Measurements from ENCODE around the gene OSBPL1A.

OSBPL1A gene

GRCh38 chr18:24276994-24277393 is 120.6 kb downstream of the OSBPL1A start:
- no peaks in the 10 kb centered on the region for H3K36me3 ChIP-seq (ENCODE audit: insufficient read depth, low read length)
- no peaks in the 10 kb centered on the region for H3K27me3 ChIP-seq (ENCODE audit: control insufficient read depth in 1 of 2, insufficient read depth in 2 of 2, low read length in 2 of 2)
- no peaks in the 10 kb centered on the region for H3K9me3 ChIP-seq (ENCODE audit: low read length)
- no peak overlapping the region for H3K9ac ChIP-seq (ENCODE audit: low read length)
- peaks cover 5% of the 10 kb centered on the region for H3K4me1 ChIP-seq (ENCODE audit: insufficient read depth, low read length)
- no peak overlapping the region for H3K4me3 ChIP-seq (ENCODE audit: low read depth in 1 of 2, low read length in 2 of 2)
- H3K27ac ChIP-seq (ENCODE audit: low read depth, low read length) = no peak overlapping the region

GRCh38 chr18:24274837-24275236 is 122.8 kb downstream of the OSBPL1A start:
- H3K4me1 ChIP-seq (ENCODE audit: insufficient read depth, low read length) = peaks cover 5% of the 10 kb centered on the region
- H3K9me3 ChIP-seq (ENCODE audit: low read length) = no peaks in the 10 kb centered on the region
- H3K27me3 ChIP-seq (ENCODE audit: control insufficient read depth in 1 of 2, insufficient read depth in 2 of 2, low read length in 2 of 2) = no peaks in the 10 kb centered on the region
- H3K36me3 ChIP-seq (ENCODE audit: insufficient read depth, low read length) = no peaks in the 10 kb centered on the region
- H3K27ac ChIP-seq (ENCODE audit: low read depth, low read length) = no peak overlapping the region
- no peak overlapping the region for H3K9ac ChIP-seq (ENCODE audit: low read length)
- no peak overlapping the region for H3K4me3 ChIP-seq (ENCODE audit: low read depth in 1 of 2, low read length in 2 of 2)

DNA sequence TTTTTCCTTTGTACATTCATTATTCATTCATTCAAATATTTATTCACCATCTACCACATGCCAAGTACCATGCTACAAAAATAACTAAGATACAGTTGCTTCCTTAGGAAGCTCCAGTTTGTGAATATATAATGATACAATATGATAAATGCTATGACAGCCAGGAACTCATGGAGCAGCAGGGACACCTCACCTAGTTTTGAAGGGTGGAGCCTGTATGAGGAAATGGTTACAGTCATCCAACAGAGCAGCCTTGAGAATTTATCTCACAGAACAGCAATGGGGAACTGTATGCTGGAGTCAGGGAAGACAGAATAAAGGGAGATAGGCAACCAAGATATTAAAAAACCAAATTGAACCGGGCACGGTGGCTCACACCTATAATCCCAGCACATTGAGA is 124.0 kb downstream of the OSBPL1A start:
- Histone ChIP-seq H3K27ac (ENCODE audit: low read depth, low read length) (peak overlapping the region; percentile 22), H3K27me3 (ENCODE audit: control insufficient read depth in 1 of 2, insufficient read depth in 2 of 2, low read length in 2 of 2) (no peaks in the 10 kb centered on the region), H3K4me3 (ENCODE audit: low read depth in 1 of 2, low read length in 2 of 2) (no peak overlapping the region), H3K9ac (ENCODE audit: low read length) (no peak overlapping the region), H3K9me3 (ENCODE audit: low read length) (no peaks in the 10 kb centered on the region), H3K36me3 (ENCODE audit: insufficient read depth, low read length) (no peaks in the 10 kb centered on the region), H3K4me1 (ENCODE audit: insufficient read depth, low read length) (peaks cover 17% of the 10 kb centered on the region)

GRCh38 chr18:24272229-24272525 is 125.4 kb downstream of the OSBPL1A start:
- Histone ChIP-seq H3K9me3 (ENCODE audit: low read length) (no peaks in the 10 kb centered on the region), H3K4me1 (ENCODE audit: insufficient read depth, low read length) (peaks cover 22% of the 10 kb centered on the region)

DNA sequence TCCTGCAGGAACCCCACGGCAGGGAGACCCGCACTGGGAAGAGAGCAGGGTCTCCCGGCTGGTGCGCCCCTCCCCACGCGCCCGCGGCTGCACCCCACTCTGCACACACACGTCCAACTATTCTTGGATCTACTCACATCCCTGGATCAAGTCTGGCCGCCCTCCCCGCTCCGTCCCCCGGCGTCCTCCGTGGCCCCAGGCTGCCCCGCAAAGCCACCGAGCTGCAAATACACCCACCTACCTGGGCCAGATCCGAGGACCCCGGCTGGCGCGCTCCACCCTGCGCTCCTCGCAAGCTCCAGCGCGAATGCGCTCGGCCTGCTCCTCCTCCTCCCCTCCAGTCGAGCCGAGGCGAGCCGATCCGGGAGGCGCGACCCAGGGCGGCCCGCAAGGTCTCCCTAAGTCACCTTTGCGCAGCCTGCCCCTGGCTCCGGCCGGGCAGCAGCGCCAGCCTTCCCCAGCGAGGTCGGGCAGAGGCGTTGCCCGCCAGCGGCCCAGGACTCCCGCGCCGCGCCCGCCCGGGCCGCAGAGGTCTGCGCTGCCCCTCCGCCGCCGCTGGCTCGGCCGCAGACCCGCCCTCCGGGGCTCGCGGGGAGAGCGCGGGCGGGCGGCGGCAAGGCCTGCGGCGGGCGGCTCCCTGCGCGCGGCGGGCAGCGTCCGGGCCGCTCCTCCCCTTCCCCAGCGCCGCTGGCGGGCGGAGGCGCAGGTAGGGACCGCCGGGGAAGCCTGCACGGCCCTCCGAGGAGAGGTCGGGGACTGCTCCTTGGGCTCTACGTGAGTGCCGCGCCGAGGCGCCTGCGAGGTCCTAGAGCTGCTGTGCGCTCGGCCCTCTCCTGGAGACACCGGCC is 126.0 kb downstream of the OSBPL1A start:
- no peaks in the 10 kb centered on the region for H3K27me3 ChIP-seq (ENCODE audit: control insufficient read depth in 1 of 2, insufficient read depth in 2 of 2, low read length in 2 of 2)
- H3K4me3 ChIP-seq (ENCODE audit: low read depth in 1 of 2, low read length in 2 of 2) = peak overlapping the region; percentile 47 to 92
- H3K36me3 ChIP-seq (ENCODE audit: insufficient read depth, low read length) = no peaks in the 10 kb centered on the region
- H3K27ac ChIP-seq (ENCODE audit: low read depth, low read length) = peak overlapping the region; percentile 87
- H3K4me1 ChIP-seq (ENCODE audit: insufficient read depth, low read length) = peaks cover 22% of the 10 kb centered on the region
- H3K9me3 ChIP-seq (ENCODE audit: low read length) = no peaks in the 10 kb centered on the region
- H3K9ac ChIP-seq (ENCODE audit: low read length) = peak overlapping the region; percentile 25

More at GRCh38 chr18:24272229-24272525, 125.4 kb downstream of the OSBPL1A start:
- H3K27me3 ChIP-seq (ENCODE audit: control insufficient read depth in 1 of 2, insufficient read depth in 2 of 2, low read length in 2 of 2) = no peaks in the 10 kb centered on the region
- peak overlapping the region; percentile 47 to 53 for H3K4me3 ChIP-seq (ENCODE audit: low read depth in 1 of 2, low read length in 2 of 2)
- no peaks in the 10 kb centered on the region for H3K36me3 ChIP-seq (ENCODE audit: insufficient read depth, low read length)
- H3K9ac ChIP-seq (ENCODE audit: low read length) = peak overlapping the region; percentile 55
- peak overlapping the region; percentile 73 for H3K27ac ChIP-seq (ENCODE audit: low read depth, low read length)

GRCh38 chr18:24270937-24271380 is 126.7 kb downstream of the OSBPL1A start:
- Histone ChIP-seq H3K27ac (ENCODE audit: low read depth, low read length) (peak overlapping the region; percentile 87), H3K9ac (ENCODE audit: low read length) (peak overlapping the region; percentile 25), H3K4me3 (ENCODE audit: low read depth in 1 of 2, low read length in 2 of 2) (peak overlapping the region; percentile 23 to 92), H3K36me3 (ENCODE audit: insufficient read depth, low read length) (no peaks in the 10 kb centered on the region), H3K4me1 (ENCODE audit: insufficient read depth, low read length) (peaks cover 28% of the 10 kb centered on the region), H3K27me3 (ENCODE audit: control insufficient read depth in 1 of 2, insufficient read depth in 2 of 2, low read length in 2 of 2) (no peaks in the 10 kb centered on the region), H3K9me3 (ENCODE audit: low read length) (no peaks in the 10 kb centered on the region)

DNA sequence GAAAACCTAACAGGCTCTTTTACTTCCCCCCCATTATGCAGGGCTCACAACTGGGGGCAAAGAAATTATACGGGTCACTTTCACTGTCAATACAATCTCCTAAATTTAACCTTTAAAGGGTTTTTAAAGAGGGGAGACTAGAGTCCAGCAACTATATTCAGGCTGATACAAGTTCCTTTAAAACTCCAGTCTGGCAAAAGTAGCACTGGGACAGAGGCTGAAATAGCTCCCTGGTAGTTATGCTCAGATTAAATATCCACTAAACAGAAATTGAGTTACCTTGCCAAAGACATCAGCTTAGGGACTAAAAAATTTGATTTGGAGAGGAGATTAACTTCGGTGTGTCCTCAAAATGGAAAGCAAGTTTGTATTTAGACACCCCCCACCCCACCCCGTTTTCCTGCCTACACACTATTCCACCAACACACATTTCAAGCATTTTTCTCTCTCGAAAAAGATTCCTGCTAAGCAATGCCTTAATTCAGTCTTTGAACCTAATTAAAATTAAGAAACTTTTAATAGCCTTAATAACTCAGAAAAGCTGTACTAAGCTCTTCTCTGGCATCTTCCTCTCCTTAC is 127.2 kb downstream of the OSBPL1A start:
- no peaks in the 10 kb centered on the region for H3K27me3 ChIP-seq (ENCODE audit: control insufficient read depth in 1 of 2, insufficient read depth in 2 of 2, low read length in 2 of 2)
- H3K27ac ChIP-seq (ENCODE audit: low read depth, low read length) = peak overlapping the region; percentile 87
- no peaks in the 10 kb centered on the region for H3K36me3 ChIP-seq (ENCODE audit: insufficient read depth, low read length)
- peaks cover 33% of the 10 kb centered on the region for H3K4me1 ChIP-seq (ENCODE audit: insufficient read depth, low read length)
- peak overlapping the region; percentile 23 to 92 for H3K4me3 ChIP-seq (ENCODE audit: low read depth in 1 of 2, low read length in 2 of 2)
- H3K9ac ChIP-seq (ENCODE audit: low read length) = peak overlapping the region; percentile 25
- H3K9me3 ChIP-seq (ENCODE audit: low read length) = no peaks in the 10 kb centered on the region

DNA sequence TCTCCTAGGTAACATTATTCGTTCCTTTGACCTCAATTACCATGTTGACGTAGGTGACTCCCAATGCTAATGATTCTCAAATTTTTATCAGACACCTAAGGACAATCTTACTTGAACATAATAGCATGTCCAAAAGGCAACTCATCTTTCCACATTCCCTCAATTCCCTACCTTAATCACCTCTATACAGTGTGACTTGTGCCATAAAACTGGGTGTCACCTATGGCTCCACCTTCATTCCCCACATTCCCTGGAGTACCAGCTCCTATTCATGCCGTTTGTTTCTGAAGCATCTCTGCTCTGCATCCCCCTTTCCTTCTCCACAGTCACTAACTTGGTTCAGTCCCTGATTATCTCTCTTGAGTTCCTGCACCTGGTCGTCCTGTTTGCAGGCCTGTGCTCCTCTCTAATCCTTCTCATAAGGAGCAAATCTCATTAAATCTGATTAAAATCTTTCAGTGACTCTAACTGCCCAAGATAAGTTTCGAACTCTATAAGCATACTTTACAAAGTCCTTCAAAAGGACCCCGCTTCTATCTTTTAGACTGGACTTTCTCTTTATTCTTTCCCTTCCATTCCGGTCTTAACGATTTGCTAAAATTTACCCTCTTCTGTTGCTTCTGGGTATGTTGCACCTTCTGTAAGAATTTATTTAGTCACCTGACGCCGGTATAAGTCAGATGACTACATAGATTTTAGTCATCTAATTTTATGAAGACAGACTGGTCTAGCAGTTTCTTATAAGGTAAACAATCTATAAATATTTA is 128.7 kb downstream of the OSBPL1A start:
- no peak overlapping the region for H3K4me3 ChIP-seq (ENCODE audit: low read depth in 1 of 2, low read length in 2 of 2)
- no peaks in the 10 kb centered on the region for H3K36me3 ChIP-seq (ENCODE audit: insufficient read depth, low read length)
- no peaks in the 10 kb centered on the region for H3K9me3 ChIP-seq (ENCODE audit: low read length)
- H3K27ac ChIP-seq (ENCODE audit: low read depth, low read length) = no peak overlapping the region
- H3K9ac ChIP-seq (ENCODE audit: low read length) = no peak overlapping the region
- H3K27me3 ChIP-seq (ENCODE audit: control insufficient read depth in 1 of 2, insufficient read depth in 2 of 2, low read length in 2 of 2) = no peaks in the 10 kb centered on the region
- H3K4me1 ChIP-seq (ENCODE audit: insufficient read depth, low read length) = peaks cover 37% of the 10 kb centered on the region

- Histone ChIP-seq H3K4me3 (ENCODE audit: low read depth in 1 of 2, low read length in 2 of 2) (no peak overlapping the region), H3K36me3 (ENCODE audit: insufficient read depth, low read length) (no peaks in the 10 kb centered on the region), H3K9ac (ENCODE audit: low read length) (no peak overlapping the region), H3K27ac (ENCODE audit: low read depth, low read length) (no peak overlapping the region), H3K9me3 (ENCODE audit: low read length) (no peaks in the 10 kb centered on the region), H3K27me3 (ENCODE audit: control insufficient read depth in 1 of 2, insufficient read depth in 2 of 2, low read length in 2 of 2) (no peaks in the 10 kb centered on the region), H3K4me1 (ENCODE audit: insufficient read depth, low read length) (peaks cover 47% of the 10 kb centered on the region)
Observed at GRCh38 chr18:24267878-24268277, 129.7 kb downstream of the OSBPL1A start.

DNA sequence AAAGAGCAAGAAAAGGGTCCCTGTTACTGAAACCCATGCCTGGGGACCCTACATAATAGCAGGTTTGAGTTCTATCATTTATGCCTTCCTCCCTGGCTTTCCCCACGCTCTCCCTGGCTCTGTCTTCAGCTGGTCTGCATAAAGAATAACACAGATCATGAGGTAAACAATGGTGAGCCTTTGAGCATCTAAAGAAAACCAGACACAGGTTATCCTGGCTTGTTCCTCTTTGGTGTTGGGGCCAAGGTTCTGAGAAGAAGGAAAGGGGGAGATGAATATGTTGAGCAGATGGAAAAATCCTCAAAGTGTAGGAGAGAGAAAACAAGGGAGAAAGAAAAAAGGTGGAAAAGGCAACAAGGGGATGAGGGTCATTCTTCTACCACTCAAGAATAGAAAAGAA is 131.5 kb downstream of the OSBPL1A start:
- H3K4me3 ChIP-seq (ENCODE audit: low read depth in 1 of 2, low read length in 2 of 2) = peak overlapping the region in 1 of 2 donors; percentile 7
- no peaks in the 10 kb centered on the region for H3K9me3 ChIP-seq (ENCODE audit: low read length)
- H3K27me3 ChIP-seq (ENCODE audit: control insufficient read depth in 1 of 2, insufficient read depth in 2 of 2, low read length in 2 of 2) = no peaks in the 10 kb centered on the region
- H3K4me1 ChIP-seq (ENCODE audit: insufficient read depth, low read length) = peaks cover 58% of the 10 kb centered on the region
- H3K36me3 ChIP-seq (ENCODE audit: insufficient read depth, low read length) = no peaks in the 10 kb centered on the region
- peak overlapping the region; percentile 52 for H3K27ac ChIP-seq (ENCODE audit: low read depth, low read length)
- H3K9ac ChIP-seq (ENCODE audit: low read length) = no peak overlapping the region

- Histone ChIP-seq H3K27me3 (ENCODE audit: control insufficient read depth in 1 of 2, insufficient read depth in 2 of 2, low read length in 2 of 2) (no peaks in the 10 kb centered on the region), H3K4me3 (ENCODE audit: low read depth in 1 of 2, low read length in 2 of 2) (peak overlapping the region in 1 of 2 donors; percentile 7), H3K9me3 (ENCODE audit: low read length) (no peaks in the 10 kb centered on the region), H3K4me1 (ENCODE audit: insufficient read depth, low read length) (peaks cover 59% of the 10 kb centered on the region), H3K27ac (ENCODE audit: low read depth, low read length) (peak overlapping the region; percentile 52), H3K9ac (ENCODE audit: low read length) (no peak overlapping the region), H3K36me3 (ENCODE audit: insufficient read depth, low read length) (no peaks in the 10 kb centered on the region)
Observed at GRCh38 chr18:24265502-24266064, 132.0 kb downstream of the OSBPL1A start.

All from muscle layer of colon (tissue), 2 donors.